HG02588 (cell line): ENCODE data around the gene TUBGCP3.

Experiments
- ATAC-seq: cut with Tn5 transposase; IDR thresholded peaks from one replicate; pipeline ENCODE4 v1.9.1; 2021; ENCODE audit warnings: mild to moderate bottlenecking, moderate library complexity; ENCODE audit not compliant: unreplicated experiment

Gene TUBGCP3

DNA sequence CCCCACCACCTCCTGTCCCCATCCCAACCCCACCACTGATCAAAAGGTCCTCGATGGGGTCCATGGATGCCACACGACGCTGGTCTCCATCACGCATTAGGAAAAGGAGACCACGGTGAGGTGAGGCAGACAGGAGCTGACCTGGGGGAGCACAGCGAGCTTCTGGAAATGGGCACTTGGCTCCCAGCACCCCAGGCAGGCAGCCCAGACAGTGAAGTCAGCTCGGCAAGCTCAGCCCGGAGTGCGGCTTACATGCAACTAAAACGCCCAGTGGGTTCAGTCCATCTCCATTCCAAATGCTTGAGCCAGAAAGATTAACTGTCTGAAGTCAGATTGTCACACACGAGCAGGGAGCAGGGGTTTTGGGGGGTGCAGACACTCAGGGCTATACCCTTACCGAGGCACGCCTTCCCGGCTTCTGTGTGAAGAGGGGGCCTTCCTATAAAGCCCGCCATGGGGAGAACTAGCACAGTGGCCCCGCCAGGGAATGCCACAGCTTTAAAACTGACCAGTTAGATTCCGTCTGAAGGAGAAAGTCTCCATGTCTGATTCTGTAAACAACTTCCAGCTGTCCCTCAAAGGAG is 132.4 kb downstream of the TUBGCP3 start:
- no peak for ATAC-seq

DNA sequence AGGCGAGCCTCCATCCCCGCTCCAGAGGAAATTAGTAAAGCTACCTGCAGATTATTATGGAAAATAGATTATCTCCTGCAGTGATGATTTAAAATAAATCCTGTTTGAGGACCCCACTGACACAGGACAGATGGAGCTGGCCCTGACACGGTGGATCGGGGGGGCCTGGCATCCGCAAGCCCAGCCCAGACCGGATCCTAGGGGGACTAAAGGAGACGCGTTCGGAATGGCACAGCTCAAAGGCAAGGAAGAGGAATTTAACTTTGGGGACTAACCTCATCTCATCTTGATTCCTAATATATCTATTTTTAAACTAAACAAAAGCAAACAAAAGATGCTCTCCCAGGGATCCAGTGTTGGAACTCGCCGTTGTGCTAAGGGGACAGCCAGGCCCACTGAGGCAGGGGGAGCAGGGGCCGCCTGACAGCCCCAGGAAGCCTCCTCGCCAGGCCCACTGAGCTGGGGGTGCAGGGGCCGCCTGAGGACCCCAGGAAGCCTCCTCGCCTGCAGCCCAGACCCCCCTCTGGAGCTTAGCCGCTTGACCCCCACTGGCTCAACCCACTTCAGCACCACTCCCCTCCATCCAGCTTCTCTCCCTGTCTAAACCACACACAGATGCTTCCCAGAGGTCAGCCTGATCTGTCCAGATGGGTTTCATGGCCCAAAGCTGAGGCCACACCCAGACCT is 133.2 kb downstream of the TUBGCP3 start:
- ATAC-seq, result no peak

DNA sequence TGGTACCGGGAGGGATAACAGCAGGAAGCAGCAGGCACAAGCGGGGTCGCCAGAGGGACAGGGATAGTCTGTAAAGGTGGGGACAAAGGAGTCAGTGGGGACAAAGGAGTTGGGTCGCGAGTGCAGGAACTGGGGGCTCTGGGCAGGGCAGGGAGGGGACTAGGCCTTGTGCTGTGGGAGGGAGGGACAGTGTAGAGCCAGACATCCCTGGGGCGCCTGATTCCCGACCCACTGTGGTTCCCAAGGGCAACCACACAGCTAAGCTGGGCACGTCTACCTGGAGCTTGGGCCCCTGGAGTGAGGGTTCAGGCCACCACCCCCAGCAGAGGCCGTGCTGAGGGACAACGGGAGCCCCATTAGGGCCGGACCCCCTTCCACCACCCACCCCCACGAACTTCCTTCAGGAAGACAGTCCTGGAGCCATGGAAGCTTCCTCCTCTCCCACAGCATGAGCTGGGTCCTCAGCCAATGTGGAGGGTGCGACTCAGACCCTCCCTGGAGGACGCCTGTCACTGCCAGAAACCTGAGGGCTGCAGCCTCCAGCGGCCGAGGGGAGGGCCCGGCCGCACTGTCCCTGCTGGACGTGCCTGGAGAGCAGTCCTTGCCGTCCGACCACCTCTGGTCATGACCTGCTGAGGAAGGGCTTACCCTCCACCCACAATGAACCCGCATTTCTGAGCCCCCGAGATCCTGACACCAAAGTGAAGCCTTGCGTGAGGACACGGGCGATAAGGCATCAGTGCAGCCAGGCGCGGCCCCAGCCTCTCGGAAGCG is 133.9 kb downstream of the TUBGCP3 start:
- ATAC-seq, result no peak

DNA sequence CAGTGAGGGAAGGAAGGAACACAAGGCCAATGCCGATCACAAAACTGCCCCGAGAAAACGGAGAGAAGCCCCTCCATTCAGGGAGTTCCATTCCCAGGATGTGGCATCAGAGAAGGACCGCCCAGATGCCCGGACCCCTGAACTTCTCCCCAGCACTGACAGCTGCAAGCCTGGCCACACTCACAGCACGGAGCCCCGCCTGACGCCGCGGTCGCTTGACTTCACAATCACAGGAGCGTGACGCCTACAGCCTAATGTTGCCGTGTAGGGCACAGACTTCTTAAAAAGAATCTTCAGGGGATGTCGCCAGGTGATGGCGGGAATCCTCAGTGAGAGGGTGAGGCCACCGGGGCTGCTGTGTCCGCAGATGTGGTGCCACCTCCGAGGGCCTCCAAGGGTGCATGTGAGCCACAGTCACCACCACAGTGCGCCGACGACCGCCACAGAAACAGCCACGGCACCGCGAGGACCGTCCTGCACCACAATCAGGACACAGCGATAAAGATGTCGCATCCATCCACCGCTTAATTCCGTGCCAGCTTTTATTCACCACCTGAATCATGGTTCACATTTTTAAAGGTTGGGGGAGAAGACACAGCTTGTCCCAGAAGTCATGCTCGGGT is 134.6 kb downstream of the TUBGCP3 start:
- no peak for ATAC-seq

DNA sequence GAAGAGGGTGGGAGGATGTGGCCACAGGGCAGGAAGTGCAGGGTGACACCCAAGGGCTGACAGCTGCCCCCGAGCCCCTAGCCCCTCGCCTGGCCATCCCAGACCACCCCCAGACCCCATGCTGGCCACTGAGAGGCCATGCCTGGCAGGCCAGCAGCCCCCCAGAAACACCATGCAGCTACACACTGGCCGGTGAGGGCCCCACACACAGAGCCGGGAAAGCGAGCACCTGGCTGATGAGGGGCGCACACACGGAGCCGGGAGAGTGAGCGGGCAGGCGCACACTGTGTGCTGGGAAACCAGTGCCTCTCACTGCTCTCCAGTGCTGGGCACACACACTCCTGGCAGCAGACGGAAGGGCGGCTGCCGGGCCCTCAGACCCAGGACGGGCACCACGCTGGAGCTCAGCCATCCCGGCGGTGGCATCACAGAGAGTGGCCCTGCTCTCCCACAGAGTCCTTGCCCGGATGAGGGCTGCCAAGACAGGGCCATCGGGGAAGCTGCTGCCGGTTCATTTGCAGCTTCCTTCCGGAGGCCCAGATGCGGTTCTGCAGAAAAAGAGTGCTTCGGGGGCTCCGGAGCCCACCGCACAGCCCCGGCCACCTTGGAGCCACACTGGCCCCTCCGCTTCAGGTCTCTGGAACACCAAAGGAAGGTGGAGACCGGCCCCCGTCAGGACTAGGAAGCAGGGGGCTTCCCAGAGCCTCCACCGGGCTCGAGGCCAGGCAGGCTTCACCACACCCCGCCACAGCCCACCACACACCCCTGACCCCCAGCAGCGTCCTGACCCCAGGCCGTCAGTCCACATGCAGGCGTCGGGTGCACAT is 135.4 kb downstream of the TUBGCP3 start:
- ATAC-seq, result no peak

DNA sequence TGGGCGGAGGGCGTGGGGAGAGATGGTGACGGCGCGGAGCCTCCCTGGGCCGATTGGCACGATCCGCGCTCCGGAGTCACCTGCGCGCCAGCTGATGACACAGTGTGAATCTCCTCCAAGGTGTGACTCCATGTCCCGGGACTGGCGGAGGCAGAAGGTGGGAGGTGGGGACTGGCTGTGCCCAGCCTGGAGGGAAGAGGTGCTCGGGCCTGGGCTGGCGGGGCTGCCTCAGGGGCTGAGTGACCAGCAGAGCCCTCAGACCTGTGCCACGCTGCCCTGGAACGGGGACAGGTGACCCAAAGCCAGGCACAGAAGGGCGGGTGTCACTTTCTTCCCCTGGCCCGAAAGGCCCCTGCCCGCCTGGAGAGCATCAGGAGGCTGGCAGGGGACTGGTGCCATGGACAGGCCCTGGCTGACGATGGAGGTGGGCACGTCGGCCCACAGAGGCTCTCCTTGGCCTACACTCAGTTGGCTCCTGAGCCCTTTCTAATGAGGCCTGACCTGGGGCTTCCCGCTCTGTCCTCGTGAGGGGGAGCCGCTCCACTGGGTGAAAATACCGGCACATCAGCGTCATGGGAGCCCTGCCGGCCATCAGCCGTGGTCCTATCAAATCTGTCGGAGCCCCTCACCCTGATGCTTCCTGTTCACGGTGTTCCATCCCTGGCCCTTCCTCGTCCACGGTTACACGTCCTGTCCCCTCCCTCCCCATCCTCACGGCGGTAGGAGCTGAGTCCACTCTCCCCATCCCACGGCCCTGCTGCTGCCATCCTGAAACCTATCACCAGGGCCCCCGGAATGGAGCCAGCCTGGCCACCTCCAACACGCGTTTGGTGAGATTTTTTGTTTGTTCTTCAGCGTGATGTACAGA is 136.2 kb downstream of the TUBGCP3 start:
- no peak for ATAC-seq

DNA sequence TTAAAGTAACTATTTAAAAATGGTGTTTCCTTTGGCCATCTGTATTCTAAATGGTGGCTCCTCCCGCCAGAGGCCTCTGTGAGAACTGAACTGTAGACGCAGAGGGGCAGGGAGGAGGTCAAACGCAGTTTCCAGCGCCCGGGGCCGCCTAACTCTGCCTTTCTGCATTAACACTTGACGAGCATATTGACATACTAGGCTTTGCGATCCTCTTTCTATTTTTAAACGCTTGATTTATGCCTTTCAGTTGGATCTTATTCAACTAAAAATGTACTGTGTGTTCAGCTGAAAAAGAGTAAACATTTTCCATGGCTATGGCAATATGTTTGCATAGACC is 137.1 kb downstream of the TUBGCP3 start:
- no peak for ATAC-seq

DNA sequence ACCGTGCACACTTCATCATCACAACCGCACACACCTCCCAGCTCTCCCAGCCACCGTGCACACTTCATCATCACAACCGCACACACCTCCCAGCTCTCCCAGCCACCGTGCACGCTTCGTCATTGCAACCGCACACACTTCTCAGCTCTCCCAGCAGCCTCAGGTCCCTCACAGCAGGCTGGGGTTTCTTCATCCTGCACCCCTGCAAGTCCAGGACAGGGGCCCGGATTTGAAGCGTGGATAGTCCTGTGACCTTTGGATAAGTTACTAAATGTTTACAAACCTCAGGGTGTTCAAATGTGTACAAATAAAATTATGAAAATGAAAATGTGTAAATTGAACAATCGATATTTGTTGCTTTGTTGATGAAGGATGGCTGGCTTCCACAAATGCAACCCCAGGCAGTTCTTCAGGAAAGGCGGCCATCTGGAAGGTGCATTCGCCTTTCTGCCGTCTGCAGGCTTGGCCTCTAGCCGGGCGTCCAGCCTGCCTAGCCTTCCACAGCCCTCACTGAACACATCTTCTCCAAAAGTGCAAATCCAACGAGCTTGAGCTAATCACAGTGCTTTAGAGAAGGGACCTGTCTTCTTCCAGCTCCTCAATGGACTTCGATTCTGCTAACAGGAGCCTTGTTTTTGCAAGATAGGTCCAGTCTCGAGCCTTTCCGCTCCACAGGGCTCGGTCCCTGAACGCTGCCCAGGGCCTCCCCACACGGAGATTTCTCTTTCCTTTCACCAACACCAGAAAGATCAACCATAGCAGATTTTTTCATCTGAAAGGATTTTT is 137.6 kb downstream of the TUBGCP3 start:
- no peak for ATAC-seq

DNA sequence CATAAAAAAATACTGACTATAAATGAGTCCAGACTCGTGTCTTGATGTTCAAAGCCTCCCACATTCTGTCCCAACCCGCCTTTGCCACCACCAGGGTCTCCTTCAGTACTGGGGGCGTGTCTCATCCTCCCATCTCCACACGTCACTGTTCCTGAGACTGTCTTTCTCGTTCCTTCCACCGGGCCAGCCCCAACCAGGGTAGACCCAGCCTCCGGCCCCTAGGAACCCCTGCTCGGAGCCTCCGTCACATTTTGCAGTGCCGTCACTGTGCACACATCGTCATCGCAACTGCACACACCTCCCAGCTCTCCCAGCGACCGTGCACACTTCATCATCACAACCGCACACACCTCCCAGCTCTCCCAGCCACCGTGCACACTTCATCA is 138.4 kb downstream of the TUBGCP3 start:
- ATAC-seq, result no peak

DNA sequence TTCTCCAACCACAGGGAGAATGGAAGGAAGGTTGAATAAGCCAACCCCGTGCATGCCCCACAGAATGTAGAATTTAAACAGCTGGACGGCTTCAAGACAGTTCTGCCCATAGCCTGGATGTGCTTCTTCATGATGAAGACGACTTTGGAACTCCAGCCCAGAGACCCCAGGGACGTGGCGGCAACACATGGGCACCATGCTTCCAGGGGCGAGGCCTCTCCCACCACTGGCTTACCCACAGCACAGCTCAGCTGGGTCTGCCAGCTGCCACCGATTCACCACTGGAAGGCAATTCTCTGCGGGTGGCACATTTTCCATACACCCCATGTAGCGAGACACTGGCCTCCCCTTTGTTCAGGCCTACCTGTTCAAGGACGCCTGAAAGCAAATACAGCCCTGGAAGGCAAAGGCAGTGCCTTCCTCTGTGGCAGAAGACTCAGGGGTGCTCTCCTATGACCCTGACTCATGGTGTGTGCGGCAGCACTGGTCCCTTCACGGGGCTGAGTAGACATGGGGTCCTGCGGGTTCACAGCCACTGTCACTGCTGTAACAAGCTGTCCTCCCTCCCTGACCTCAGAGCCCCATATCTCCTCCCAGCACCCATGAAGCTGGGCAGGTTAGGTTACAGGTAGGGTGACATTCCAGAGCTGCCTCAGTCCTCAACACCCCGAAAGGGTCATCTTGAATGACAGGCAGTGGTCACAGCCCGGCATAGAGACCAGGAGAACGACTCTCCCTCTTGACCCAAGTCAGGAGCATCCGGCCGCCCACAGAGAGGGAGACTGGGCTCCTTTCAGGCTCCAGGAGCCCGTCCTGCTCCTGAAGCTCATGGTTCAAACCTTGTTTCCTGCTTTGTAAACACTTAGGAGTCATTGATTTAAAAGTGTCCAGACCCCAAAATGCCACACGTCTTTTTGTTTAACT is 139.1 kb downstream of the TUBGCP3 start:
- ATAC-seq, result no peak

DNA sequence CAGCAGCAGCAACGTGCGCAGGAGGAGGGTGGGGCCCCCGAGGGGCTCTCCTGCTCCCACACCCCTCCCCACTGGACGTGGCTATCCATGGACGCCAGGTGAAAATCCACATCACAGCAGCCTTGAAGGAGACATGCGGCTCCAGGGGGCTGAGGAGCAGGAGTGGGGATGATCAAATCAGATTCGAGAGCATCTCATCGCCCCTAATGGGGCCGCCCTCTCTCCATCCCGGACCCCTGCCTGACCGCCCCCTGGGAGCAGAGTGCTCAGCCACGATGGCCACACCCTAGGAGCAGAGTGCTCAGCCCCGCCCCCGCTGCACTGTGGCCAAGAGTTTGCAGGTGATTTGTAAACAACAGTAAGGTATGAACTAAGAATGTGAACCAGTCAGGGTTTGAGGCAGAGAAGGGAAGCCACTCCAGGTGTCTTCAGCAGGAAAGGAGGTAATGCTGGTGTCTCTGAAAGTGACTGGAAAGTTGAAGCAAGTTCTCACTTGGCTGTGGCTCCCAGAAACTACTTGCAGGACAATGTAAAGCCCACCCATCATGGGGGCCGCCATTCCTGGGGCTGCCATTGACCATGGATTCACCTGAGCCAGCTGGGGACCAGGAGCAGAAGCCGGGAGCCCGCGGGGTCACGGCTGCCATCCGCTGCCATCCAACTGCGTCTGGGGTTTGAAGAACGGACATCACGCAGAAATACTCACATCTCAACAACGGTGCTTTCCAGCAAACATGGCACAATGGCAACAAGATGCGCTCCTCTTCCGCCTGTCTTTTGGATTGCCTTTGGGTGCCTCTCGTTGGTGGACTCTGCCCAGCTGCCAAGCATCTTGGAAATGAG is 140.0 kb downstream of the TUBGCP3 start:
- no peak for ATAC-seq

DNA sequence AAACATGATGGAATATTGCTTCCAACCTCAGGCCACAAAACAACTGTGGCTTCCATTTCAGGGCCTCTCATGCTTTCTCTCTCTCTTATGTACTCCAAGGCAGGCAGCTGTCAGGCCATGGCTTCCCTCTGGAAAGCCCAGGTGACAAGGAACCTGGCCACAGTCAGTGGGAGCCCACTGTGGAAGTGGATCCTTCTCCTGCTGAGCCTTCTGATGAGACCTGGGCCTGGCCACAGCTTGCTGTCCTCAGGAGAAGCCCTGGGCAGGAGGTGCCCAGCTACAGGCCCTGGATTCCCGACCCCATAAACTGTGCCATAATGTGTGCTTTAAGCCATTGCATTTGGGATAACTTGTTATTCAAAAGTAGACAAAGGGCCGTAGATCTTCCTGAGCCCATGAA is 140.6 kb downstream of the TUBGCP3 start:
- no peak for ATAC-seq

DNA sequence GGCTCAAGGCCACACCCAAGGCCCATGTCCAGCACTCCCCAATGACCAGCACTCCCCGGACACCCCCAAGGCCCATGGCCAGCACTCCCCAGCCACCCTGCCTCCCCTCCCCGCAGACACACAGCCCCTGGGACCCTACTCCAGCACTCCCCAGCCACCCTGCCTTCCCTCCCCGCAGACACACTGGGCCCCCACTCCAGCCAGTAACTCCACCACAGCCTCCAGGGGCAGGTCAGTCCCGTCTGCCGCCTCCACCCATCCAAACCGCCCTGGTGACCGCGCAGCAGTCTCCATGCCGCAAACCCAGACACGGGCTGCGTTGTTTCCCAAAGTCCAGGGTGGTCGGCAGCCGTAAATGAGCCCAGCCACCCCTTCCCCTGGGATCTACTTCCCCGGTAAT is 141.1 kb downstream of the TUBGCP3 start:
- no peak for ATAC-seq

DNA sequence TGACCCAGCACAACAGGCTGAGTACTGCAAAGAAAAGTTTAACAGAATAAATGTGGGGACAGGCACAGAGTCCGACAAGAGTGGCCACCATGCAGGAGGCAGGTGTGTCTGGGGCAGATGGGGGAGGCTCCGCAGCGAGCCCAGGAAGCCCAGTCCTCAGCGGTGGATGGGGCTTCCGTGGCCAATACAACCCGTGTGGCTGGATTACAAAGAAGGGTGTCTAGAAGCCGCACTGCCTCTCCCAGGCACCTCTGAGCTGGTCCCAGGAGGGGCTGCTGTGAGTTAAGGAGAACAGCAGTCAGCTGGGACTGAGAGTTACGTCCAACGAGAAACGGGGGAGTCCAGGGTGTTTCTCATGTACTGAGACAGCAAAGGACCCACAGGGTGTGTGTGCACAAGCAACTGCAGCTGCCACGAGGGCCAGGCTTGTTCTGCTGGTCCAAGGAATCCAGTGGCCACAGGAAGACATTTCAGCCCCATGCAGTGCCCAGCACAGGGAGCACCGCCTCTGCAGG is 141.5 kb downstream of the TUBGCP3 start:
- no peak for ATAC-seq

DNA sequence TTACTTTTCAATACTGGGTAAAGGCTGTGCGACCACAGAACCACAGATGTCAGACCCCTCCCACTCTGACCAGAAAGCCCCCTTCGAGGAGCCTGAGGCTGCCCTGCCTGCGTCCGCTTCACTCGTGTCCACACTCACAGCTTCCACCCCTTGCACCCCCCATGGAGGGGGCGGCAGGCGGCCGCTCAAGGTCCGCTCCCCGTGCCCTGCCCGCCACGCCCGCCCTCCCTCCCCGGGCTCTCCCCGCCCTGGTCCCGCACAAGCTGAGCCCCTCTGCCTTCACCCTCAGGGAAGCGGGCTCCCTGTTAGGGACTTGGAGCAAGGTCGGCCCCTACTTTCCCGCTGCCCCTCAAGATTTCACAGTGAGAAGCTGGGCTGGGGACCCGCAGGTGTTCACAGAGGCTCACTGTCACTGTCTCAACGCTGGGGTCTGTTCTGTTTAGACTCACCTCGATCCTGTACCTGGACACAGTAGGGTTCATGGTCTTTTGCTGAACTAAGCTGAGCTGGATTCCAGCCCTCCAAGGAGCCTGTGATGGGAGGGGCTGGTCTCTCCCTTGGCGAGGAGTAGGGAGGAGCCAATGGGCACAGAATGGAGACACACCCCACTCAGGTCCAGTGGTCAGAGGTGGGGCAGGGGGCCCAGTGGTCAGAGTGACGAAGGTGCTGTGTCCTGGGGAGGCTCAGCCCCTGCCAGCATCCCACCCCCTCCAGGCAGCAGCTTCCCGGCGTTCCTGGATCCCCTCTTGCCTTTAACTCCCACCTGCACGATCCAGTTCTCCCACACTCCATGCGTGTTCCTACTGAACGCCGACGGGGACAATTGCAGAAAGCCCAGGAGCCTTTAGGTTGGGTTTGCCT is 142.3 kb downstream of the TUBGCP3 start:
- ATAC-seq, result no peak
